Ureter (tissue), 1 donor: ENCODE data around the gene HLA-DQB1. TPM values are rescaled to one million over a fixed set of nuclear protein-coding genes. Genes with fewer than 3 reads are reported as not detected.
"Not testable (repeated sequence)": the region's sequence is repeated elsewhere in the genome, so short reads cannot be mapped to it uniquely, and the experiment has no call there.

Experiments used
- DNase-seq: peaks from one replicate; pipeline ENCODE4 v3.0.0-alpha.2; 2020; ENCODE audit warnings: low spot score
- total RNA-seq: library from RNA; stranded (reverse); gene quantifications from one replicate; pipeline ENCODE4 v1.2.4, GENCODE V29; 2023
- donor health status: DM: yes; HTN: yes; CAD: no.

HLA-DQB1 gene
- 6.3 TPM for total RNA-seq

GRCh38 chr6:32666420-32667300 is at the start of gene HLA-DQB1:
Gene HLA-DQB1, minus strand, starts transcription at chr6:32666657. Its CDS starts 50 bp downstream, at chr6:32666607.
- DNase-seq, result no peak

GRCh38 chr6:32713241-32713640 is 46.8 kb upstream of the HLA-DQB1 start:
- no peak for DNase-seq

GRCh38 chr6:32709625-32710024 is 43.2 kb upstream of the HLA-DQB1 start:
- DNase-seq, result no peak

- not testable (repeated sequence) for DNase-seq
Observed at GRCh38 chr6:32705164-32705563, 38.7 kb upstream of the HLA-DQB1 start.

GRCh38 chr6:32703347-32703746 is 36.9 kb upstream of the HLA-DQB1 start:
- no peak for DNase-seq

GRCh38 chr6:32700391-32701040 is 34.1 kb upstream of the HLA-DQB1 start:
- peak; percentile 49 for DNase-seq

GRCh38 chr6:32697031-32697430 is 30.6 kb upstream of the HLA-DQB1 start:
- no peak for DNase-seq

GRCh38 chr6:32692019-32692418 is 25.6 kb upstream of the HLA-DQB1 start:
- peak; percentile 56 for DNase-seq

GRCh38 chr6:32689531-32690501 is 23.4 kb upstream of the HLA-DQB1 start:
- DNase-seq, result no peak

GRCh38 chr6:32685603-32686002 is 19.1 kb upstream of the HLA-DQB1 start:
- no peak for DNase-seq

- DNase-seq, result no peak
Observed at GRCh38 chr6:32684246-32684645, 17.8 kb upstream of the HLA-DQB1 start.

GRCh38 chr6:32680055-32680454 is 13.6 kb upstream of the HLA-DQB1 start:
- DNase-seq, result no peak

GRCh38 chr6:32679492-32679891 is 13.0 kb upstream of the HLA-DQB1 start:
- no peak for DNase-seq

GRCh38 chr6:32674123-32674522 is 7.7 kb upstream of the HLA-DQB1 start:
- DNase-seq, result not testable (repeated sequence)

- DNase-seq, result not testable (repeated sequence)
Observed at GRCh38 chr6:32671908-32672307, 5.5 kb upstream of the HLA-DQB1 start.

- DNase-seq, result no peak
Observed at GRCh38 chr6:32669893-32670292, 3.4 kb upstream of the HLA-DQB1 start.

- DNase-seq, result no peak
Observed at GRCh38 chr6:32669240-32669639, 2.8 kb upstream of the HLA-DQB1 start.

- no peak for DNase-seq
Observed at GRCh38 chr6:32668226-32668747, 1.8 kb upstream of the HLA-DQB1 start.

GRCh38 chr6:32665661-32666060 is 796 bp downstream of the HLA-DQB1 start:
- DNase-seq, result no peak

GRCh38 chr6:32664827-32665362 is 1.6 kb downstream of the HLA-DQB1 start:
- no peak for DNase-seq

GRCh38 chr6:32664354-32664753 is 2.1 kb downstream of the HLA-DQB1 start:
- DNase-seq, result no peak
